Transverse colon (tissue), 4 donors: ENCODE results near the gene IKZF1. TPM values are rescaled to one million over a fixed set of nuclear protein-coding genes. Genes with fewer than 3 reads are reported as not detected.

Source experiments
- DNase-seq: peaks from one replicate; pipeline ENCODE4 v3.0.0-alpha.2; 2019
- H3K27ac ChIP-seq, 4 donors: fragments of 200-600 bp; sonication (generic); 2 replicates each; pipeline ENCODE4 v1.5.1; 2016 to 2018; ENCODE audit warnings: inconsistent platforms in 4 of 4
- H3K27me3 ChIP-seq: fragments of 200-600 bp; sonication (generic); 2 replicates; pipeline ENCODE4 v1.5.1; 2017; ENCODE audit warnings: inconsistent platforms
- H3K36me3 ChIP-seq, 4 donors: fragments of 200-600 bp; sonication (generic); 2 replicates each; pipeline ENCODE4 v1.5.1; 2017 to 2019; ENCODE audit warnings: inconsistent platforms in 4 of 4
- H3K4me1 ChIP-seq, 4 donors: fragments of 200-600 bp; sonication (generic); 2 replicates each; pipeline ENCODE4 v1.5.1; 2017 to 2020; ENCODE audit warnings: inconsistent platforms in 4 of 4
- H3K4me3 ChIP-seq, 4 donors: fragments of 200-600 bp; sonication (generic); 1 replicate in 1 of 4; 2 replicates in 3 of 4; pipeline versions ENCODE4 v1.5.1 to v1.6.1; 2017 to 2019; ENCODE audit warnings: inconsistent platforms in 4 of 4
- H3K9me3 ChIP-seq, 2 donors: fragments of 200-600 bp; sonication (generic); 2 replicates each; pipeline ENCODE4 v1.5.1; 2017 to 2019; ENCODE audit warnings: inconsistent platforms in 2 of 2
- CTCF ChIP-seq, 5 experiments: fragments of 200-600 bp in 3 of 5; fragments of 450-650 bp in 2 of 5; sonication (generic) in 3 of 5; IDR thresholded peaks; 1 replicate in 2 of 5; 2 replicates in 3 of 5; pipeline ENCODE4 v1.5.1; 2016 to 2017; ENCODE audit warnings: antibody characterized with exemption in 5 of 5, inconsistent platforms in 3 of 5, mild to moderate bottlenecking in 2 of 5, moderate library complexity in 1 of 5
- EP300 ChIP-seq: sonication (generic); formaldehyde crosslinking; IDR thresholded peaks from one replicate; pipeline ENCODE4 v1.6.1; 2017; ENCODE audit warnings: antibody characterized with exemption, low read depth
- POLR2A ChIP-seq: fragments of 450-650 bp; IDR thresholded peaks from one replicate; pipeline ENCODE4 v1.6.1; 2016; ENCODE audit warnings: antibody characterized with exemption, mild to moderate bottlenecking, moderate library complexity
- POLR2AphosphoS5 ChIP-seq, 3 donors: sonication (generic); formaldehyde crosslinking; IDR thresholded peaks; one replicate each; pipeline ENCODE4 v1.6.1; 2016; ENCODE audit warnings: antibody characterized with exemption in 3 of 3
- WGBS, 2 donors: methylation state at CpG; one replicate each; pipeline ENCODE4 v1.1.5; 2018; ENCODE audit warnings: low coverage in 1 of 2; 5-methylcytosine and 5-hydroxymethylcytosine counted together
- in situ Hi-C, 4 donors: fragments of 200-750 bp; cut with MboI; loops; one replicate each; pipeline versions ENCODE4 v1.15.0 to v1.15.1; 2017; ENCODE audit warnings: low sequenced_read_pairs in 3 of 4, low pct_ligation_motif_present in 1 of 4, low pct_unique_long_range_greater_than_20kb in 1 of 4
- intact Hi-C: fragments of 100-400 bp; cut with DNase I; formaldehyde crosslinking; loops from one replicate; pipeline ENCODE4 v1.15.1; 2023; ENCODE audit warnings: low total_unique reads
- total RNA-seq, 4 donors: library from RNA; depleted of rRNA; stranded (reverse); fragments of >200 nt; gene quantifications; one replicate each; pipeline ENCODE4 v1.1.0, GENCODE V29; 2016

The IKZF1 gene
- total RNA-seq, 4 donors from 2014 or later, result 9.2 to 116 (median 29.1) TPM

- no peaks in the 10 kb centered on the region for H3K27me3 ChIP-seq
- intact Hi-C loops, result no loop called here
- no peaks in the 10 kb centered on the region for H3K9me3 ChIP-seq
- in situ Hi-C loops, result no loop called here
- TF ChIP-seq EP300 (no peak), CTCF (IDR thresholded peaks at IDR 0.05) (no peak), POLR2A (no peak), POLR2AphosphoS5 (IDR thresholded peaks at IDR 0.05) (no peak)
- WGBS, 2 donors, result 83 to 94% methylated on average over 1 to 9 of the region's 9 CpGs
- H3K36me3 ChIP-seq, result no peaks in the 10 kb centered on the region
- no peak overlapping the region for H3K27ac ChIP-seq
- H3K4me3 ChIP-seq, result no peak overlapping the region
- no peak for DNase-seq
- no peaks in the 10 kb centered on the region for H3K4me1 ChIP-seq
Measured at GRCh38 chr7:50377356-50377755, 72.8 kb downstream of the IKZF1 start.

GRCh38 chr7:50379082-50379481 lies 74.6 kb downstream of the IKZF1 start:
- no peaks in the 10 kb centered on the region for H3K4me1 ChIP-seq
- 29 to 62% methylated on average over 1 to 10 of the region's 10 CpGs for WGBS, 2 donors
- no peaks in the 10 kb centered on the region for H3K36me3 ChIP-seq
- in situ Hi-C loops (no loop called here), intact Hi-C loops (no loop called here)
- H3K9me3 ChIP-seq, result no peaks in the 10 kb centered on the region
- no peak overlapping the region for H3K27ac ChIP-seq
- TF ChIP-seq POLR2A (no peak), EP300 (no peak), CTCF (IDR thresholded peaks at IDR 0.05) (no peak), POLR2AphosphoS5 (IDR thresholded peaks at IDR 0.05) (no peak)
- no peak overlapping the region for H3K4me3 ChIP-seq
- no peak for DNase-seq
- no peaks in the 10 kb centered on the region for H3K27me3 ChIP-seq

GRCh38 chr7:50379539-50379938 lies 75.0 kb downstream of the IKZF1 start:
- Histone ChIP-seq H3K27me3 (no peaks in the 10 kb centered on the region), H3K4me1 (no peaks in the 10 kb centered on the region), H3K36me3 (no peaks in the 10 kb centered on the region), H3K4me3 (no peak overlapping the region), H3K9me3 (no peaks in the 10 kb centered on the region), H3K27ac (no peak overlapping the region)
- no peak for TF ChIP-seq POLR2AphosphoS5 (IDR thresholded peaks at IDR 0.05)
- TF ChIP-seq CTCF (IDR thresholded peaks at IDR 0.05), result no peak
- TF ChIP-seq POLR2A, result no peak
- TF ChIP-seq EP300, result no peak
- in situ Hi-C loops, result no loop called here
- intact Hi-C loops, result no loop called here
- no peak for DNase-seq
- 84 to 100% methylated on average over 1 of the region's 1 CpG for WGBS, 2 donors

- H3K36me3 ChIP-seq, result no peaks in the 10 kb centered on the region
- DNase-seq, result no peak
- TF ChIP-seq CTCF (IDR thresholded peaks at IDR 0.05) (no peak), POLR2AphosphoS5 (IDR thresholded peaks at IDR 0.05) (no peak), EP300 (no peak), POLR2A (no peak)
- no peak overlapping the region for H3K4me3 ChIP-seq
- intact Hi-C loops (no loop called here), in situ Hi-C loops (no loop called here)
- H3K27me3 ChIP-seq, result no peaks in the 10 kb centered on the region
- H3K9me3 ChIP-seq, result no peaks in the 10 kb centered on the region
- 81 to 88% methylated on average over 5 to 21 of the region's 21 CpGs for WGBS, 2 donors
- H3K4me1 ChIP-seq, result no peaks in the 10 kb centered on the region
- no peak overlapping the region for H3K27ac ChIP-seq
Measured at GRCh38 chr7:50382455-50382854, 77.9 kb downstream of the IKZF1 start.
